ENCODE data around the gene FRMD4A.

DNA sequence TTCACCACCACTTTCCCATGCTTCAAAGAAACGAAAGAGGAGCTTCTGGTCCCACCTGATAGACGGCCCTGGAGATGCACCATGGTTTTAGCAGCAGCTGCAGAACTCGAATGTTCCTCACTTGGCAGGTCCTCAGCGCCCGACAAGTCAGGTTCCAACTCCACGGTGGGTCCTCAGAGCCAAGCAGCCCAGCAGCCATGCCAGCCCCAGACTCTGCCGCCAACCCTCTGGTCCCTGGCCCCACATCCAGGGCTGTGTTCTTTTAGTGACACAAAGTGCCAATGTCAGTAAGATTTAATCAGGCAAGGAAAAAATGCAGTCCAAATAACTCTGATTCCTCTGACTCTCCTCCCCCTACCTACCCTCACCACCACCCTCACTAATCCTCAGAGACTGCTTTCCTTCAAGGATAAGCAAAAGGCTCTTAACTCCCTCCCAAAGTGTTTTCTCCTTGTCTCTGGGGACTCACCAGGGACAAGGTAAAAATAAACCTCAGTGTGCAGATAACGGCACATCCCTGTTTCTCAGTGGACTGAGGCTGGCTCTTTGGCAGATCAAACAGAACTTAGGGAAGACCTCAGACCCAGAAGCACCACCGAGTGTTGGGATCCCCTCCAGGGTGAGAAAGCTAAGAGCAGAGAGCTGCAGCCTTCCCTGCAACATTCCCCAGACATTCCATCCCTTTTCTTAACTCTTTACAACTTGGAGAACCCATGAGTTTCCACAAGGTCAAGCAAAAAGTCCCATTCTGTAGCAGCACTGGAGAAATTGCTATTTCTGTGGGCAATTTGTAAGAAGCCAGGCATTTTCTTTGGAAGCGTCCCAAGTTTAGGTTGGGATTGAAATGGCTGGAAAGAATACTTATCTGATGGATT is 358.9 kb downstream of the FRMD4A start:
- TF ChIP-seq, protein P1, sequence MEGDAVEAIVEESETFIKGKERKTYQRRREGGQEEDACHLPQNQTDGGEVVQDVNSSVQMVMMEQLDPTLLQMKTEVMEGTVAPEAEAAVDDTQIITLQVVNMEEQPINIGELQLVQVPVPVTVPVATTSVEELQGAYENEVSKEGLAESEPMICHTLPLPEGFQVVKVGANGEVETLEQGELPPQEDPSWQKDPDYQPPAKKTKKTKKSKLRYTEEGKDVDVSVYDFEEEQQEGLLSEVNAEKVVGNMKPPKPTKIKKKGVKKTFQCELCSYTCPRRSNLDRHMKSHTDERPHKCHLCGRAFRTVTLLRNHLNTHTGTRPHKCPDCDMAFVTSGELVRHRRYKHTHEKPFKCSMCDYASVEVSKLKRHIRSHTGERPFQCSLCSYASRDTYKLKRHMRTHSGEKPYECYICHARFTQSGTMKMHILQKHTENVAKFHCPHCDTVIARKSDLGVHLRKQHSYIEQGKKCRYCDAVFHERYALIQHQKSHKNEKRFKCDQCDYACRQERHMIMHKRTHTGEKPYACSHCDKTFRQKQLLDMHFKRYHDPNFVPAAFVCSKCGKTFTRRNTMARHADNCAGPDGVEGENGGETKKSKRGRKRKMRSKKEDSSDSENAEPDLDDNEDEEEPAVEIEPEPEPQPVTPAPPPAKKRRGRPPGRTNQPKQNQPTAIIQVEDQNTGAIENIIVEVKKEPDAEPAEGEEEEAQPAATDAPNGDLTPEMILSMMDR (IDR thresholded peaks at IDR 0.05), result no peak
- TF ChIP-seq ZFX (IDR thresholded peaks at IDR 0.05; ENCODE audit: borderline replicate concordance), result no peak
